DMS 273 (cell line): Measurements from ENCODE around the gene SARS2.

Experiments used
- DNase-seq: peaks from one replicate; lab custom pipeline; 2025; ENCODE audit not compliant: unreplicated experiment; lab: John Stamatoyannopoulos, UW

Gene SARS2

GRCh38 chr19:38869160-38869835 is 61.3 kb downstream of the SARS2 start:
- no peak for DNase-seq

GRCh38 chr19:38868551-38868950 is 62.0 kb downstream of the SARS2 start:
- DNase-seq: no peak

GRCh38 chr19:38867171-38867780 is 63.3 kb downstream of the SARS2 start:
- no peak for DNase-seq
